C4-2B (cell line): ENCODE measurements around the gene FGD1.

Experiments
- CTCF ChIP-seq: fragments of 450-650 bp; conservative IDR thresholded peaks from 2 replicates; pipeline ENCODE4 v1.5.1; 2017; ENCODE audit warnings: mild to moderate bottlenecking
- ZFX ChIP-seq: fragments of 450-650 bp; IDR thresholded peaks from 2 replicates; pipeline ENCODE4 v1.6.1; 2017

- TF ChIP-seq CTCF (no peak), ZFX (no peak)
Measured at GRCh38 chrX:54496936-54497335, 902 bp upstream of the FGD1 start.
